ENCODE measurements around the gene NTN3.

DNA sequence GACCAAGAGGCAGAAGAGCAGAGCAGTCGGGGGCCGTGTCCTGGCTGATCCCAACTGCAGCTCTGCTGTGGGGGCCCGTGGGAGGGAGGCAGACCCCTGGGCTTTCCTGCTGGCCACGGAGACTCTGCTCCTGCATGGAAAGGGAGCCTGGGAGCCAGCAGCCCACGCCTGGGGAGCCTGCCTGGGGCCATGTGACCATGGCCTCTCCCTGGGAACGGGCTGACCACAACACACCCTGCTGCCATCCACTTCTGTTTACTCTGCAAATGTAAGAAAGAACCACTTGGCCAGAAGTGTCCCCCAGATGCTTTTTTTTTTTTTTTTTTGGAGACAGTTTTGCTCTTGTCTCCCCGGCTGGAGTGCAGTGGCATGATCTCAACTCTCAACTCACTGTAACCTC is 13.2 kb upstream of the NTN3 start:
- TF ChIP-seq, protein P1, sequence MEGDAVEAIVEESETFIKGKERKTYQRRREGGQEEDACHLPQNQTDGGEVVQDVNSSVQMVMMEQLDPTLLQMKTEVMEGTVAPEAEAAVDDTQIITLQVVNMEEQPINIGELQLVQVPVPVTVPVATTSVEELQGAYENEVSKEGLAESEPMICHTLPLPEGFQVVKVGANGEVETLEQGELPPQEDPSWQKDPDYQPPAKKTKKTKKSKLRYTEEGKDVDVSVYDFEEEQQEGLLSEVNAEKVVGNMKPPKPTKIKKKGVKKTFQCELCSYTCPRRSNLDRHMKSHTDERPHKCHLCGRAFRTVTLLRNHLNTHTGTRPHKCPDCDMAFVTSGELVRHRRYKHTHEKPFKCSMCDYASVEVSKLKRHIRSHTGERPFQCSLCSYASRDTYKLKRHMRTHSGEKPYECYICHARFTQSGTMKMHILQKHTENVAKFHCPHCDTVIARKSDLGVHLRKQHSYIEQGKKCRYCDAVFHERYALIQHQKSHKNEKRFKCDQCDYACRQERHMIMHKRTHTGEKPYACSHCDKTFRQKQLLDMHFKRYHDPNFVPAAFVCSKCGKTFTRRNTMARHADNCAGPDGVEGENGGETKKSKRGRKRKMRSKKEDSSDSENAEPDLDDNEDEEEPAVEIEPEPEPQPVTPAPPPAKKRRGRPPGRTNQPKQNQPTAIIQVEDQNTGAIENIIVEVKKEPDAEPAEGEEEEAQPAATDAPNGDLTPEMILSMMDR (IDR thresholded peaks at IDR 0.05 in 8 of 11, conservative IDR thresholded peaks at IDR 0.05 in 3 of 11): no peak
- no peak for TF ChIP-seq POLR2A (IDR thresholded peaks at IDR 0.05)
